Neural cell (in vitro differentiated cells): ENCODE results near the gene PILRA. TPM values are rescaled to one million over a fixed set of nuclear protein-coding genes. Genes with fewer than 3 reads are reported as not detected.

Experiments
- H2AFZ ChIP-seq: fragments of 200-600, 300-800 bp; sonication (generic), shearing (Covaris generic); 2 replicates; pipeline ENCODE4 v1.6.0; 2014; ENCODE audit warnings: low read depth, mild to moderate bottlenecking, antibody characterized with exemption, low read length, moderate library complexity
- H3F3A ChIP-seq: fragments of 200-600 bp; shearing (Covaris generic); 2 replicates; pipeline ENCODE4 v1.6.1; 2016; ENCODE audit warnings: mild to moderate bottlenecking, moderate library complexity, mixed read lengths, antibody characterized with exemption, low read length; ENCODE audit not compliant: insufficient read depth, poor library complexity, severe bottlenecking
- H3K27ac ChIP-seq: fragments of 200-600, 300-800 bp; sonication (generic), shearing (Covaris generic); 2 replicates; pipeline ENCODE4 v1.5.1; 2014; ENCODE audit warnings: mild to moderate bottlenecking, low read length, moderate library complexity
- H3K27me3 ChIP-seq: fragments of 300-800, 200-600 bp; sonication (generic), shearing (Covaris generic); 2 replicates; pipeline ENCODE4 v1.6.0; 2014; ENCODE audit warnings: mild to moderate bottlenecking, low read depth, low read length, moderate library complexity; ENCODE audit not compliant: insufficient read depth
- H3K36me3 ChIP-seq: fragments of 300-800, 200-600 bp; sonication (generic), shearing (Covaris generic); 2 replicates; pipeline ENCODE4 v1.5.1; 2014; ENCODE audit warnings: mild to moderate bottlenecking, antibody characterized with exemption, low read length, moderate library complexity; ENCODE audit not compliant: insufficient read depth
- H3K4me2 ChIP-seq: fragments of 300-800, 200-600 bp; sonication (generic), shearing (Covaris generic); 2 replicates; pipeline ENCODE4 v1.6.0; 2014; ENCODE audit warnings: mild to moderate bottlenecking, low read length
- H3K4me3 ChIP-seq: fragments of 300-800, 200-600 bp; sonication (generic), shearing (Covaris generic); 2 replicates; pipeline ENCODE4 v1.5.1; 2014; ENCODE audit warnings: mild to moderate bottlenecking, low read length, moderate library complexity
- H3K79me2 ChIP-seq: fragments of 200-600 bp; shearing (Covaris generic); replicated peaks from 2 replicates; pipeline ENCODE4 v1.6.0; 2014; ENCODE audit warnings: mild to moderate bottlenecking, low read length, moderate library complexity; ENCODE audit not compliant: insufficient read depth
- H3K9ac ChIP-seq: fragments of 300-800, 200-600 bp; sonication (generic), shearing (Covaris generic); 2 replicates; pipeline ENCODE4 v1.6.1; 2016; ENCODE audit warnings: mild to moderate bottlenecking, low read length, mixed read lengths
- H3K9me2 ChIP-seq: fragments of 200-600 bp; shearing (Covaris generic); 2 replicates; pipeline ENCODE4 v1.6.1; 2016; ENCODE audit warnings: mild to moderate bottlenecking, low read length, mixed read lengths; ENCODE audit not compliant: insufficient read depth
- H3K9me3 ChIP-seq: fragments of 200-600, 300-800 bp; sonication (generic), shearing (Covaris generic); 2 replicates; pipeline ENCODE4 v1.6.1; 2016; ENCODE audit warnings: mild to moderate bottlenecking, mixed run types, low read length, moderate library complexity, mixed read lengths
- H4K20me1 ChIP-seq: fragments of 200-600 bp; shearing (Covaris generic); 2 replicates; pipeline ENCODE4 v1.6.1; 2016; ENCODE audit warnings: mild to moderate bottlenecking, mixed run types; ENCODE audit not compliant: insufficient read depth
- EP300 ChIP-seq: fragments of 450-650 bp; conservative IDR thresholded peaks from 2 replicates; pipeline ENCODE4 v1.6.1; 2014; ENCODE audit warnings: antibody characterized with exemption, mild to moderate bottlenecking, moderate library complexity; ENCODE audit not compliant: poor library complexity, severe bottlenecking
- EZH2 ChIP-seq: fragments of 200-600, 300-800 bp; shearing (Covaris generic), sonication (generic); IDR thresholded peaks from 2 replicates; pipeline ENCODE4 v1.6.1; 2014; ENCODE audit warnings: antibody characterized with exemption, low read length, borderline replicate concordance, mild to moderate bottlenecking; ENCODE audit not compliant: insufficient read depth, poor library complexity, severe bottlenecking
- MXI1 ChIP-seq: fragments of 450-650 bp; conservative IDR thresholded peaks from 2 replicates; pipeline ENCODE4 v1.6.1; 2014; ENCODE audit warnings: antibody characterized with exemption, mild to moderate bottlenecking; ENCODE audit not compliant: poor library complexity, severe bottlenecking
- POLR2AphosphoS5 ChIP-seq: IDR thresholded peaks from 2 replicates; pipeline ENCODE4 v1.6.1; 2012
- RAD21 ChIP-seq: fragments of 450-650 bp; conservative IDR thresholded peaks from 2 replicates; pipeline ENCODE4 v1.6.1; 2014; ENCODE audit warnings: antibody characterized with exemption, mild to moderate bottlenecking, moderate library complexity
- SMC3 ChIP-seq: fragments of 450-650 bp; conservative IDR thresholded peaks from 2 replicates; pipeline ENCODE4 v1.6.1; 2014; ENCODE audit warnings: antibody characterized with exemption, mild to moderate bottlenecking, moderate library complexity; ENCODE audit not compliant: poor library complexity
- TAF1 ChIP-seq: IDR thresholded peaks from 2 replicates; pipeline ENCODE4 v1.6.1; 2012; ENCODE audit warnings: low read depth
- polyA plus RNA-seq: library from polyadenylated mRNA; depleted of rRNA; stranded (reverse); fragments of >200 nt; gene quantifications from 2 replicates; pipeline ENCODE4 v1.2.3, GENCODE V29; 2014
- TF ChIP-seq, protein P1 (sequence below): fragments of 450-650 bp; IDR thresholded peaks from 2 replicates; pipeline ENCODE4 v1.5.1; 2014; ENCODE audit warnings: antibody characterized with exemption, mild to moderate bottlenecking, moderate library complexity; ENCODE audit not compliant: poor library complexity, severe bottlenecking
- TF ChIP-seq, protein P2 (sequence below): IDR thresholded peaks from 2 replicates; pipeline ENCODE4 v1.6.1; 2012; ENCODE audit warnings: borderline replicate concordance

The PILRA gene
- polyA plus RNA-seq, 1 donor from 2014 or later, result 23.7 TPM

DNA sequence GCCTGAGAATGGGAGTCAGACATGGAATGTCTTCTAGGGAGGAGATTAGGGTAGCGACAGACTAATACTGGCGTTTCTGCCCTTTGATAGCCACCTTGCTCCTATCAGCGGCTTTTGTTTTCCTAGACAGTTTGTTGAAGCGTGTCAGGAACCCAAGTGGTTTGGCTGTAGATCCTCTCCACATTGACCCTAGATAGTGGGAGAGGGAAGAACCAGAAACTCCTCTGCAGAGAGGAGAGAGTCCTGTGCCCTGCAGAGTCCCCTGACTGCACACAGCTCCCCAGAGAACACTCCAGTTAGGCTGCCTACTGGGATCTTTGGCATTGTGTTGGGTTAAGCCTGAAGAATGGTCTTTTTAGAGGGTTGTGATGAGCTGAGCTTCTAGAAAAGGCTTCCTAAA lies 58.8 kb downstream of the PILRA start:
- Histone ChIP-seq H4K20me1 (no peaks in the 10 kb centered on the region), H2AFZ (no peak overlapping the region), H3K9ac (no peak overlapping the region), H3K36me3 (no peaks in the 10 kb centered on the region), H3K4me3 (peak overlapping the region; percentile 81), H3K4me2 (no peak overlapping the region), H3K79me2 (peaks cover 25% of the 10 kb centered on the region), H3K9me3 (no peaks in the 10 kb centered on the region), H3F3A (no peaks in the 10 kb centered on the region), H3K27ac (no peak overlapping the region), H3K27me3 (no peaks in the 10 kb centered on the region), H3K9me2 (no peaks in the 10 kb centered on the region)
- TF ChIP-seq MXI1, result no peak
- TF ChIP-seq POLR2AphosphoS5, result no peak
- TF ChIP-seq, protein P1, sequence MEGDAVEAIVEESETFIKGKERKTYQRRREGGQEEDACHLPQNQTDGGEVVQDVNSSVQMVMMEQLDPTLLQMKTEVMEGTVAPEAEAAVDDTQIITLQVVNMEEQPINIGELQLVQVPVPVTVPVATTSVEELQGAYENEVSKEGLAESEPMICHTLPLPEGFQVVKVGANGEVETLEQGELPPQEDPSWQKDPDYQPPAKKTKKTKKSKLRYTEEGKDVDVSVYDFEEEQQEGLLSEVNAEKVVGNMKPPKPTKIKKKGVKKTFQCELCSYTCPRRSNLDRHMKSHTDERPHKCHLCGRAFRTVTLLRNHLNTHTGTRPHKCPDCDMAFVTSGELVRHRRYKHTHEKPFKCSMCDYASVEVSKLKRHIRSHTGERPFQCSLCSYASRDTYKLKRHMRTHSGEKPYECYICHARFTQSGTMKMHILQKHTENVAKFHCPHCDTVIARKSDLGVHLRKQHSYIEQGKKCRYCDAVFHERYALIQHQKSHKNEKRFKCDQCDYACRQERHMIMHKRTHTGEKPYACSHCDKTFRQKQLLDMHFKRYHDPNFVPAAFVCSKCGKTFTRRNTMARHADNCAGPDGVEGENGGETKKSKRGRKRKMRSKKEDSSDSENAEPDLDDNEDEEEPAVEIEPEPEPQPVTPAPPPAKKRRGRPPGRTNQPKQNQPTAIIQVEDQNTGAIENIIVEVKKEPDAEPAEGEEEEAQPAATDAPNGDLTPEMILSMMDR, result no peak
- TF ChIP-seq RAD21, result no peak
- no peak for TF ChIP-seq EZH2
- TF ChIP-seq TAF1, result no peak
- TF ChIP-seq EP300, result no peak
- TF ChIP-seq SMC3, result no peak
- TF ChIP-seq, protein P2, sequence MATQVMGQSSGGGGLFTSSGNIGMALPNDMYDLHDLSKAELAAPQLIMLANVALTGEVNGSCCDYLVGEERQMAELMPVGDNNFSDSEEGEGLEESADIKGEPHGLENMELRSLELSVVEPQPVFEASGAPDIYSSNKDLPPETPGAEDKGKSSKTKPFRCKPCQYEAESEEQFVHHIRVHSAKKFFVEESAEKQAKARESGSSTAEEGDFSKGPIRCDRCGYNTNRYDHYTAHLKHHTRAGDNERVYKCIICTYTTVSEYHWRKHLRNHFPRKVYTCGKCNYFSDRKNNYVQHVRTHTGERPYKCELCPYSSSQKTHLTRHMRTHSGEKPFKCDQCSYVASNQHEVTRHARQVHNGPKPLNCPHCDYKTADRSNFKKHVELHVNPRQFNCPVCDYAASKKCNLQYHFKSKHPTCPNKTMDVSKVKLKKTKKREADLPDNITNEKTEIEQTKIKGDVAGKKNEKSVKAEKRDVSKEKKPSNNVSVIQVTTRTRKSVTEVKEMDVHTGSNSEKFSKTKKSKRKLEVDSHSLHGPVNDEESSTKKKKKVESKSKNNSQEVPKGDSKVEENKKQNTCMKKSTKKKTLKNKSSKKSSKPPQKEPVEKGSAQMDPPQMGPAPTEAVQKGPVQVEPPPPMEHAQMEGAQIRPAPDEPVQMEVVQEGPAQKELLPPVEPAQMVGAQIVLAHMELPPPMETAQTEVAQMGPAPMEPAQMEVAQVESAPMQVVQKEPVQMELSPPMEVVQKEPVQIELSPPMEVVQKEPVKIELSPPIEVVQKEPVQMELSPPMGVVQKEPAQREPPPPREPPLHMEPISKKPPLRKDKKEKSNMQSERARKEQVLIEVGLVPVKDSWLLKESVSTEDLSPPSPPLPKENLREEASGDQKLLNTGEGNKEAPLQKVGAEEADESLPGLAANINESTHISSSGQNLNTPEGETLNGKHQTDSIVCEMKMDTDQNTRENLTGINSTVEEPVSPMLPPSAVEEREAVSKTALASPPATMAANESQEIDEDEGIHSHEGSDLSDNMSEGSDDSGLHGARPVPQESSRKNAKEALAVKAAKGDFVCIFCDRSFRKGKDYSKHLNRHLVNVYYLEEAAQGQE, result no peak

DNA sequence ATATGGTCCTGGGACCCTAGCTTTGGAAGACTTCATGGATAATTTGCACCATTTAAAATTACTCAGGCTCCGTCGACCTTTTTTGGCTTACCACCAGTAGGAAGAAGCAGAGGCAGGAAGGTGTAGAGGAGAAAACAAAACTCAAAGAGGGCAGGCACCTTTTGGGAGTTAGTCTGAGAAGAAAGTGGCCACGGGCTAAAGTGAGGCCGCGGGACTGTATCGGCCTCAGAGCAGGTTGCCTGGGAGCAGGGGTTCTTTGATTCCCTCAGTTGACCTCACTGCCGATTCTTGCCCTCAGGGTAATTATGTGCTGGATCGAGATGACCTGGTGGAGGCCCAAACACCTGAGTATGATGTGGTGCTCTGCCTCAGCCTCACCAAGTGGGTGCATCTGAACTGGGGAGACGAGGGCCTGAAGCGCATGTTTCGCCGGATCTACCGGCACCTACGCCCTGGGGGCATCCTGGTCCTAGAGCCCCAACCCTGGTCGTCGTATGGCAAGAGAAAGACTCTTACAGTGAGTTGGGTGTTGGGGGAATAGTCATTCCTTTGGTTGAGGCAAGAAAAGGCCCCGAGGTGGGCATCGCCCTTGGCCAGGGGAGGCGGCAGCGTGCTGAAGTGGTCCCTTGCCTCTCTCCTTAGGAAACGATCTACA lies 59.5 kb downstream of the PILRA start:
- peak overlapping the region; percentile 81 for H3K4me3 ChIP-seq
- H3K27me3 ChIP-seq, result no peaks in the 10 kb centered on the region
- H3K79me2 ChIP-seq, result peaks cover 25% of the 10 kb centered on the region
- H3K9me2 ChIP-seq, result no peaks in the 10 kb centered on the region
- no peaks in the 10 kb centered on the region for H3F3A ChIP-seq
- TF ChIP-seq, protein P1, result no peak
- no peak for TF ChIP-seq EZH2
- no peak for TF ChIP-seq SMC3
- no peak for TF ChIP-seq TAF1
- H3K27ac ChIP-seq, result no peak overlapping the region
- H3K4me2 ChIP-seq, result no peak overlapping the region
- H3K9me3 ChIP-seq, result no peaks in the 10 kb centered on the region
- H3K36me3 ChIP-seq, result no peaks in the 10 kb centered on the region
- H4K20me1 ChIP-seq, result no peaks in the 10 kb centered on the region
- no peak overlapping the region for H3K9ac ChIP-seq
- H2AFZ ChIP-seq, result no peak overlapping the region
